C4-2B (cell line): ENCODE data around the gene PPP6R3.

Experiments
- ZFX ChIP-seq: fragments of 450-650 bp; IDR thresholded peaks from 2 replicates; pipeline ENCODE4 v1.6.1; 2017
- TF ChIP-seq, protein P1 (sequence below): fragments of 450-650 bp; conservative IDR thresholded peaks from 2 replicates; pipeline ENCODE4 v1.5.1; 2017; ENCODE audit warnings: mild to moderate bottlenecking

DNA sequence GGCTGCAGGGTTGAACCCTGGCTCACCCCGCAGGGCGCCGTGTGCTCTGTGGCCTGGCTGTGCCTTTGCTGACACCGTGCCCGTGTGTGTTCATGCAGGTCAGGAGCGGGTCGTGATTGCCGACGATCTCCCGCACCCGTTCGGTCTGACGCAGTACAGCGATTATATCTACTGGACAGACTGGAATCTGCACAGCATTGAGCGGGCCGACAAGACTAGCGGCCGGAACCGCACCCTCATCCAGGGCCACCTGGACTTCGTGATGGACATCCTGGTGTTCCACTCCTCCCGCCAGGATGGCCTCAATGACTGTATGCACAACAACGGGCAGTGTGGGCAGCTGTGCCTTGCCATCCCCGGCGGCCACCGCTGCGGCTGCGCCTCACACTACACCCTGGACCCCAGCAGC, 47.0 kb upstream of the PPP6R3 start:
- TF ChIP-seq, protein P1, sequence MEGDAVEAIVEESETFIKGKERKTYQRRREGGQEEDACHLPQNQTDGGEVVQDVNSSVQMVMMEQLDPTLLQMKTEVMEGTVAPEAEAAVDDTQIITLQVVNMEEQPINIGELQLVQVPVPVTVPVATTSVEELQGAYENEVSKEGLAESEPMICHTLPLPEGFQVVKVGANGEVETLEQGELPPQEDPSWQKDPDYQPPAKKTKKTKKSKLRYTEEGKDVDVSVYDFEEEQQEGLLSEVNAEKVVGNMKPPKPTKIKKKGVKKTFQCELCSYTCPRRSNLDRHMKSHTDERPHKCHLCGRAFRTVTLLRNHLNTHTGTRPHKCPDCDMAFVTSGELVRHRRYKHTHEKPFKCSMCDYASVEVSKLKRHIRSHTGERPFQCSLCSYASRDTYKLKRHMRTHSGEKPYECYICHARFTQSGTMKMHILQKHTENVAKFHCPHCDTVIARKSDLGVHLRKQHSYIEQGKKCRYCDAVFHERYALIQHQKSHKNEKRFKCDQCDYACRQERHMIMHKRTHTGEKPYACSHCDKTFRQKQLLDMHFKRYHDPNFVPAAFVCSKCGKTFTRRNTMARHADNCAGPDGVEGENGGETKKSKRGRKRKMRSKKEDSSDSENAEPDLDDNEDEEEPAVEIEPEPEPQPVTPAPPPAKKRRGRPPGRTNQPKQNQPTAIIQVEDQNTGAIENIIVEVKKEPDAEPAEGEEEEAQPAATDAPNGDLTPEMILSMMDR, result no peak
- no peak for TF ChIP-seq ZFX
